Left ventricle myocardium inferior (tissue), 1 donor: ENCODE results near the gene SLA2. TPM values are rescaled to one million over a fixed set of nuclear protein-coding genes. Genes with fewer than 3 reads are reported as not detected.

Experiments used
- DNase-seq: peaks from one replicate; pipeline ENCODE4 v3.0.0-alpha.2; 2020
- H3K27ac ChIP-seq: fragments of 200-600 bp; replicated peaks from 2 replicates; pipeline ENCODE4 v1.8.0; 2021
- H3K27me3 ChIP-seq: fragments of 200-600 bp; 2 replicates; pipeline ENCODE4 v1.8.0; 2021; ENCODE audit warnings: low read depth
- H3K36me3 ChIP-seq: fragments of 200-600 bp; 2 replicates; pipeline ENCODE4 v1.8.0; 2021
- H3K4me1 ChIP-seq: fragments of 200-600 bp; 2 replicates; pipeline ENCODE4 v1.8.0; 2021
- H3K4me3 ChIP-seq: fragments of 200-600 bp; 2 replicates; pipeline ENCODE4 v1.8.0; 2021; ENCODE audit warnings: mild to moderate bottlenecking, moderate library complexity
- H3K9me3 ChIP-seq: fragments of 200-600 bp; replicated peaks from 2 replicates; pipeline ENCODE4 v1.8.0; 2021
- CTCF ChIP-seq: fragments of 200-600 bp; IDR thresholded peaks from 2 replicates; pipeline ENCODE4 v1.8.0; 2021; ENCODE audit warnings: antibody characterized with exemption, mild to moderate bottlenecking, borderline replicate concordance
- intact Hi-C: fragments of 100-400 bp; cut with micrococcal nuclease; formaldehyde crosslinking; loops from one replicate; pipeline ENCODE4 v1.11.0; 2022
- total RNA-seq: library from RNA; stranded (reverse); fragmentation: NEBNext Ultra II Directional; extraction: Animal tissue kit (Norgen Biotek cat#: 25700); gene quantifications from one replicate; pipeline ENCODE4 v1.2.1, GENCODE V29; 2021
- donor health status: DM: no; HTN: yes; CAD: no; lungs with severe emphysema.

Gene SLA2
- total RNA-seq, 1 donor from 2014 or later = 0.19 TPM

- no peak for TF ChIP-seq CTCF
- Histone ChIP-seq H3K4me1 (no peaks in the 10 kb centered on the region), H3K27ac (no peak overlapping the region), H3K27me3 (no peaks in the 10 kb centered on the region), H3K9me3 (no peaks in the 10 kb centered on the region), H3K36me3 (peaks cover 75% of the 10 kb centered on the region), H3K4me3 (no peak overlapping the region)
- DNase-seq = no peak
- intact Hi-C loops = no loop called here
Observed at GRCh38 chr20:36670665-36671357, 24.8 kb upstream of the SLA2 start.

- H3K36me3 ChIP-seq = peaks cover 85% of the 10 kb centered on the region
- DNase-seq = no peak
- H3K4me3 ChIP-seq = no peak overlapping the region
- no peaks in the 10 kb centered on the region for H3K9me3 ChIP-seq
- no peaks in the 10 kb centered on the region for H3K27me3 ChIP-seq
- H3K27ac ChIP-seq = no peak overlapping the region
- H3K4me1 ChIP-seq = no peaks in the 10 kb centered on the region
- TF ChIP-seq CTCF = peak; percentile 33
- intact Hi-C loops = loop anchor here (10.0 kb wide), 1 partner anchor 219 kb away; no protein-coding TSS in a partner anchor
Observed at GRCh38 chr20:36666181-36666740, 20.3 kb upstream of the SLA2 start.

GRCh38 chr20:36663031-36663430 is 17.0 kb upstream of the SLA2 start:
- H3K36me3 ChIP-seq = peaks cover 89% of the 10 kb centered on the region
- no peak for TF ChIP-seq CTCF

GRCh38 chr20:36658300-36658699 is 12.3 kb upstream of the SLA2 start:
- Histone ChIP-seq H3K27ac (no peak overlapping the region), H3K9me3 (no peaks in the 10 kb centered on the region), H3K4me3 (no peak overlapping the region), H3K4me1 (peaks cover 10% of the 10 kb centered on the region), H3K36me3 (peaks cover 84% of the 10 kb centered on the region), H3K27me3 (no peaks in the 10 kb centered on the region)
- DNase-seq = no peak
- intact Hi-C loops = no loop called here
- no peak for TF ChIP-seq CTCF

More at GRCh38 chr20:36663031-36663430, 17.0 kb upstream of the SLA2 start:
- intact Hi-C loops = loop anchor here (10.0 kb wide), 1 partner anchor 222 kb away; no protein-coding TSS in a partner anchor
- H3K4me3 ChIP-seq = no peak overlapping the region
- DNase-seq = no peak
- H3K9me3 ChIP-seq = no peaks in the 10 kb centered on the region
- H3K4me1 ChIP-seq = no peaks in the 10 kb centered on the region
- H3K27ac ChIP-seq = no peak overlapping the region
- H3K27me3 ChIP-seq = no peaks in the 10 kb centered on the region

GRCh38 chr20:36656733-36657132 is 10.7 kb upstream of the SLA2 start:
- Histone ChIP-seq H3K4me1 (peaks cover 10% of the 10 kb centered on the region), H3K27ac (no peak overlapping the region), H3K36me3 (peaks cover 82% of the 10 kb centered on the region), H3K9me3 (no peaks in the 10 kb centered on the region), H3K4me3 (no peak overlapping the region), H3K27me3 (no peaks in the 10 kb centered on the region)
- TF ChIP-seq CTCF = no peak
- DNase-seq = no peak
- intact Hi-C loops = no loop called here
